Adrenal gland (tissue), 12 donors: ENCODE measurements around the gene PCDHGB7. TPM values are rescaled to one million over a fixed set of nuclear protein-coding genes. Genes with fewer than 3 reads are reported as not detected.
"Not testable (repeated sequence)": the region's sequence is repeated elsewhere in the genome, so short reads cannot be mapped to it uniquely, and the experiment has no call there.

Experiments
- DNase-seq, 7 donors: peaks; one replicate each; pipeline ENCODE4 v3.0.0-alpha.2; 2019 to 2020
- H3K27ac ChIP-seq, 5 donors: fragments of 200-600 bp; sonication (generic) in 4 of 5; 1 replicate in 3 of 5; 2 replicates in 2 of 5; pipeline versions ENCODE4 v1.5.1 to v1.8.0; 2016 to 2020; ENCODE audit warnings: mild to moderate bottlenecking in 1 of 5
- H3K27me3 ChIP-seq: fragments of 200-600 bp; 2 replicates; pipeline ENCODE4 v1.8.0; 2021
- H3K36me3 ChIP-seq, 2 donors: fragments of 200-600 bp; replicated peaks in 1 of 2; 1 replicate in 1 of 2; 2 replicates in 1 of 2; pipeline versions ENCODE4 v1.5.1 to v1.8.0; 2018 to 2022
- H3K4me1 ChIP-seq, 2 donors: fragments of 200-600 bp; replicated peaks in 1 of 2; 1 replicate in 1 of 2; 2 replicates in 1 of 2; pipeline versions ENCODE4 v1.5.1 to v1.8.0; 2018 to 2021
- H3K4me3 ChIP-seq, 4 donors: fragments of 200-600 bp; sonication (generic) in 3 of 4; one replicate each; pipeline ENCODE4 v1.5.1; 2016 to 2018
- H3K9me3 ChIP-seq, 3 donors: fragments of 200-600 bp; sonication (generic) in 1 of 3; replicated peaks in 1 of 3; 1 replicate in 2 of 3; 2 replicates in 1 of 3; pipeline versions ENCODE4 v1.5.1 to v1.8.0; 2016 to 2021
- POLR2A ChIP-seq, 2 donors: fragments of 450-650 bp; IDR thresholded peaks; one replicate each; pipeline ENCODE4 v1.6.1; 2017; ENCODE audit warnings: antibody characterized with exemption in 2 of 2, mild to moderate bottlenecking in 2 of 2, moderate library complexity in 1 of 2
- WGBS, 4 donors: extraction: QIAGEN DNeasy Blood & Tissue Kit in 2 of 4; methylation state at CpG; one replicate each; pipeline versions ENCODE4 v1.1.5 to v1.1.7; 2013 to 2017; 5-methylcytosine and 5-hydroxymethylcytosine counted together
- intact Hi-C, 2 donors: fragments of 100-400 bp; cut with DNase I; formaldehyde crosslinking; loops; one replicate each; pipeline versions ENCODE4 v1.14.1 to v1.15.0; 2022 to 2023
- polyA plus RNA-seq, 3 donors: library from polyadenylated mRNA; stranded (reverse); fragments of 200-250 nt in 2 of 3; fragments of 350-450 nt in 1 of 3; fragmentation: Illumina TruSeq in 1 of 3; extraction: RNeasy Lipid Tissue Mini Kit (QIAGEN cat#74804) in 1 of 3; gene quantifications; one replicate each; pipeline ENCODE4 v1.2.3, GENCODE V29; 2013 to 2014
- total RNA-seq, 9 donors: library from RNA; depleted of rRNA in 4 of 9; stranded (reverse); fragments of >200 nt in 4 of 9; fragments of 120-200 nt in 1 of 9; fragmentation: NEBNext Ultra II Directional in 1 of 9; extraction: Animal tissue kit (Norgen Biotek cat#: 25700) in 1 of 9; gene quantifications; one replicate each; pipeline versions ENCODE4 v1.1.0 to v1.2.4, GENCODE V29; 2013 to 2023
- TF ChIP-seq, protein P1 (sequence below), 6 experiments: fragments of 450-650 bp in 4 of 6; fragments of 200-600 bp in 2 of 6; sonication (generic) in 1 of 6; IDR thresholded peaks; 1 replicate in 5 of 6; 2 replicates in 1 of 6; pipeline versions ENCODE4 v1.5.1 to v1.8.0; 2016 to 2021; ENCODE audit warnings: antibody characterized with exemption in 6 of 6, mild to moderate bottlenecking in 2 of 6, moderate library complexity in 1 of 6
- donor health status: healthy with polysubstance abuse.
- donor health status: Bipolar disorder and iron deficiency.
- donor health status: DM: yes; HTN: yes; CAD: no.
- donor health status: DM: no; HTN: no; CAD: no.
- donor health status: DM: no; HTN: no; CAD: no.
- donor health status: DM: yes; HTN: yes; CAD: no.

The PCDHGB7 gene
- total and polyA plus RNA-seq, 12 donors: 0.88 to 28.1 (median 15.9) TPM

DNA sequence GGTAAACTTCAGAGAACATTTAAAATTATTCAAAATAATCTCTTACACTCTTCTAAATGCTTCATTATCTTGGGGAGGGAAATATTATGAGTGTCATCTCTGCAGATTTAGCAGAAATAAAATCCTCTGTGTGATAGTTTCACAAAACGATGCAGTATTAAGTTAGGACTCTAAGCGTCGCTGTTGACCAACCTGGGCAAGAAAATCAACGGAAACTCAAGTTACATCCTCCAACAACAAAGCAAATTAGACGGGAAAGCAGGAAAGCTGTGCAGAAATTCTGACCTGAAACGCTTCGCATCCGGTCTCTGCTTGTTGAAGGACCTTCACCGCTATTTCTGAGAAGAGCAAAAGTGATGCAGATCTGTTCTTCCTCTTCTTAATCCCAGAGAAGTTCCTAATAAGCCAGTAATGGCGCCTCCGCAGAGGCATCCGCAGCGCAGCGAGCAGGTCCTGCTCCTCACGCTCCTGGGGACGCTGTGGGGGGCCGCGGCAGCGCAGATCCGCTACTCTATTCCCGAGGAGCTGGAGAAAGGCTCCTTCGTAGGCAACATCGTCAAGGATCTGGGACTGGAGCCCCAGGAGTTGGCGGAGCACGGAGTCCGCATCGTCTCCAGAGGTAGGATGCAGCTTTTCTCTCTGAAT lies 43.7 kb upstream of the PCDHGB7 start, which contains the start of gene PCDHGA6:
TSS of gene PCDHGA6 (plus strand) at position 219 of the 645 bp plus-strand sequence. CDS start at position 412, 193 bp downstream.
- no peaks in the 10 kb centered on the region for H3K4me1 ChIP-seq
- H3K4me3 ChIP-seq: peak within 1 kb of the TSS in 1 of 4 donors; percentile 20
- intact Hi-C loops: no loop called here
- no peaks in the 10 kb centered on the region for H3K27me3 ChIP-seq
- 10 to 18% (median 15%) methylated on average over 23 to 27 of the region's 27 CpGs for WGBS, 4 donors
- DNase-seq: no peak
- H3K36me3 ChIP-seq: no peaks in the 10 kb centered on the region
- no peak within 1 kb of the TSS for H3K27ac ChIP-seq
- no peak for TF ChIP-seq POLR2A (IDR thresholded peaks at IDR 0.05)
- TF ChIP-seq, protein P1, sequence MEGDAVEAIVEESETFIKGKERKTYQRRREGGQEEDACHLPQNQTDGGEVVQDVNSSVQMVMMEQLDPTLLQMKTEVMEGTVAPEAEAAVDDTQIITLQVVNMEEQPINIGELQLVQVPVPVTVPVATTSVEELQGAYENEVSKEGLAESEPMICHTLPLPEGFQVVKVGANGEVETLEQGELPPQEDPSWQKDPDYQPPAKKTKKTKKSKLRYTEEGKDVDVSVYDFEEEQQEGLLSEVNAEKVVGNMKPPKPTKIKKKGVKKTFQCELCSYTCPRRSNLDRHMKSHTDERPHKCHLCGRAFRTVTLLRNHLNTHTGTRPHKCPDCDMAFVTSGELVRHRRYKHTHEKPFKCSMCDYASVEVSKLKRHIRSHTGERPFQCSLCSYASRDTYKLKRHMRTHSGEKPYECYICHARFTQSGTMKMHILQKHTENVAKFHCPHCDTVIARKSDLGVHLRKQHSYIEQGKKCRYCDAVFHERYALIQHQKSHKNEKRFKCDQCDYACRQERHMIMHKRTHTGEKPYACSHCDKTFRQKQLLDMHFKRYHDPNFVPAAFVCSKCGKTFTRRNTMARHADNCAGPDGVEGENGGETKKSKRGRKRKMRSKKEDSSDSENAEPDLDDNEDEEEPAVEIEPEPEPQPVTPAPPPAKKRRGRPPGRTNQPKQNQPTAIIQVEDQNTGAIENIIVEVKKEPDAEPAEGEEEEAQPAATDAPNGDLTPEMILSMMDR (IDR thresholded peaks at IDR 0.05): peak in 4 of 6 experiments; percentile 11 to 30 (median 24)
- peaks cover 3 to 41% (median 8%) of the 10 kb centered on the region in 3 donors for H3K9me3 ChIP-seq

DNA sequence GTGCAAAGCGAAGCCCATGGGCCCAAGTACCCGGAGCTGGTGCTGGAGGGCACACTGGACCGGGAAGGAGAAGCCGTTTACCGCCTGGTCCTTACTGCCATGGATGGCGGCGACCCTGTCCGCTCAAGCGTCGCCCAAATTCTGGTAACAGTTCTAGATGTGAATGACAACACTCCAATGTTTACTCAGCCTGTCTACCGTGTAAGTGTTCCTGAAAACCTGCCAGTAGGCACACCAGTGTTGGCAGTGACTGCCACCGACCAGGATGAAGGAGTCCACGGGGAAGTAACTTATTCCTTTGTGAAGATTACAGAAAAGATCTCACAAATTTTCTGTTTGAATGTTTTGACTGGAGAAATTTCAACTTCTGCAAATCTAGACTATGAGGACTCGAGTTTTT lies 42.9 kb upstream of the PCDHGB7 start:
- Histone ChIP-seq H3K27me3 (no peaks in the 10 kb centered on the region), H3K4me3 (peak overlapping the region in 1 of 4 donors; percentile 7), H3K4me1 (no peaks in the 10 kb centered on the region), H3K27ac (no peak overlapping the region), H3K36me3 (no peaks in the 10 kb centered on the region), H3K9me3 (peaks cover 4 to 41% (median 8%) of the 10 kb centered on the region in 3 donors)
- TF ChIP-seq POLR2A (IDR thresholded peaks at IDR 0.05): no peak
- TF ChIP-seq, protein P1 (IDR thresholded peaks at IDR 0.05): no peak
- no peak for DNase-seq
- intact Hi-C loops: no loop called here
- 50 to 67% (median 59%) methylated on average over 14 of the region's 14 CpGs for WGBS, 4 donors

DNA sequence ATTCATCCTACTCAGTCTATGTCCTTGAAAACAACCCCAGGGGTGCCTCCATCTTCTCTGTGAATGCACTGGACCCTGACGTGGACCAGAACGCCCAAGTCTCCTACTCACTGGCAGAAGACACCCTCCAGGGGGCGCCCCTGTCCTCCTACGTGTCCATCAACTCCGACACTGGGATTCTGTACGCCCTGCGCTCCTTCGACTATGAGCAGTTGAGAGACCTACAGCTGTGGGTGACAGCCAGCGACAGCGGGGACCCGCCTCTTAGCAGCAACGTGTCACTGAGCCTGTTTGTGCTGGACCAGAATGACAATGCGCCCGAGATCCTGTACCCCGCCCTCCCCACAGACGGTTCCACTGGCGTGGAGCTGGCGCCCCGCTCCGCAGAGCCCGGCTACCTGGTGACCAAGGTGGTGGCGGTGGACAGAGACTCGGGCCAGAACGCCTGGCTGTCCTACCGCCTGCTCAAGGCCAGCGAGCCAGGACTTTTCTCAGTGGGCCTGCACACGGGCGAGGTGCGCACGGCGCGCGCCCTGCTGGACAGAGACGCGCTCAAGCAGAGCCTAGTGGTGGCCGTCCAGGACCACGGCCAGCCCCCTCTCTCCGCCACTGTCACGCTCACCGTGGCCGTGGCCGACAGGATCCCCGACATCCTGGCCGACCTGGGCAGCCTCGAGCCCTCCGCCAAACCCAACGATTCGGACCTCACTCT lies 41.9 kb upstream of the PCDHGB7 start:
- H3K4me1 ChIP-seq, DNase-seq, intact Hi-C loops, H3K36me3 ChIP-seq, H3K4me3 ChIP-seq, H3K27me3 ChIP-seq, H3K27ac ChIP-seq: not testable (repeated sequence)
- WGBS, 4 donors: 42 to 50% (median 47%) methylated on average over 2 to 39 of the region's 48 CpGs
- peaks cover 4 to 41% (median 8%) of the 10 kb centered on the region in 3 donors for H3K9me3 ChIP-seq

DNA sequence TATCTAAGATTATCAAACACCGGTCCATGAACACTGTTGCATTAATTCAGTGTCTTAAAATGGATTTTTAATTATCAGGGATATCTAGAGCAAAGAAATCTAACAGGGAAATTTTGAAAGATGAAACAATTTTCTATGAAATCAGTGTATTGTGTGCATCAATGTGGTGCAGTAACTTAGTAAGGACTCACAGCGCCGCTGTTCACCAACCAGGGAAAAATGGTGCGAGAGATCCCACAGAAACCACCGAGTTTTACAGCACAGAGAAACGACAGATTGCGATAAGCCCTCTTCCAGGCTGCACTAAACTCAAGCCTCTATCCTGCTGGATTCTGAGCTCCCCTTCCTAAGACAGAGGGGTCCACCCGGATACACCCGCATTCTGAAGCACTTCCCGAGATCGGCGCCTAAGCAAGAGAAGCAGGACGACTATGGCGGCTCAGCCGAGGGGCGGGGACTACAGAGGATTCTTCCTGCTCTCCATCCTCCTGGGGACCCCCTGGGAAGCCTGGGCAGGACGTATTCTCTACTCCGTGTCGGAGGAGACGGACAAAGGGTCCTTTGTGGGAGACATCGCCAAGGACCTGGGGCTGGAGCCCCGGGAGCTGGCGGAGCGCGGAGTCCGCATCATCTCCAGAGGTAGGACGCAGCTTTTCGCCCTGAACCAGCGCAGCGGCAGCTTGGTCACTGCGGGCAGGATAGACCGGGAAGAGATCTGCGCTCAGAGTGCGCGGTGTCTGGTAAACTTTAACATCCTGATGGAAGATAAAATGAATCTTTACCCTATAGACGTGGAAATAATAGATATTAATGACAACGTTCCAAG lies 34.8 kb upstream of the PCDHGB7 start, which contains the start of gene PCDHGA7:
TSS of gene PCDHGA7 (plus strand) at position 274 of the 826 bp plus-strand sequence. CDS start at position 432, 158 bp downstream.
- Histone ChIP-seq H3K4me1 (no peaks in the 10 kb centered on the region), H3K27ac (no peak within 1 kb of the TSS), H3K9me3 (peaks cover 4 to 19% (median 10%) of the 10 kb centered on the region in 3 donors), H3K4me3 (peak within 1 kb of the TSS in 1 of 4 donors; percentile 27), H3K36me3 (no peaks in the 10 kb centered on the region), H3K27me3 (no peaks in the 10 kb centered on the region)
- TF ChIP-seq, protein P1 (IDR thresholded peaks at IDR 0.05): no peak
- TF ChIP-seq POLR2A (IDR thresholded peaks at IDR 0.05): no peak
- 10 to 21% (median 12%) methylated on average over 25 to 37 of the region's 37 CpGs for WGBS, 4 donors
- intact Hi-C loops: no loop called here
- no peak for DNase-seq
